ENCODE measurements around the gene RNF212. TPM values are rescaled to one million over a fixed set of nuclear protein-coding genes. Genes with fewer than 3 reads are reported as not detected.
"Not testable (repeated sequence)": the region's sequence is repeated elsewhere in the genome, so short reads cannot be mapped to it uniquely, and the experiment has no call there.

The RNF212 gene
- total and polyA plus RNA-seq, 10 of the 15 experiments (the other 5 are each of a cell fraction or from before 2014, with no cell fraction given) = not detected

DNA sequence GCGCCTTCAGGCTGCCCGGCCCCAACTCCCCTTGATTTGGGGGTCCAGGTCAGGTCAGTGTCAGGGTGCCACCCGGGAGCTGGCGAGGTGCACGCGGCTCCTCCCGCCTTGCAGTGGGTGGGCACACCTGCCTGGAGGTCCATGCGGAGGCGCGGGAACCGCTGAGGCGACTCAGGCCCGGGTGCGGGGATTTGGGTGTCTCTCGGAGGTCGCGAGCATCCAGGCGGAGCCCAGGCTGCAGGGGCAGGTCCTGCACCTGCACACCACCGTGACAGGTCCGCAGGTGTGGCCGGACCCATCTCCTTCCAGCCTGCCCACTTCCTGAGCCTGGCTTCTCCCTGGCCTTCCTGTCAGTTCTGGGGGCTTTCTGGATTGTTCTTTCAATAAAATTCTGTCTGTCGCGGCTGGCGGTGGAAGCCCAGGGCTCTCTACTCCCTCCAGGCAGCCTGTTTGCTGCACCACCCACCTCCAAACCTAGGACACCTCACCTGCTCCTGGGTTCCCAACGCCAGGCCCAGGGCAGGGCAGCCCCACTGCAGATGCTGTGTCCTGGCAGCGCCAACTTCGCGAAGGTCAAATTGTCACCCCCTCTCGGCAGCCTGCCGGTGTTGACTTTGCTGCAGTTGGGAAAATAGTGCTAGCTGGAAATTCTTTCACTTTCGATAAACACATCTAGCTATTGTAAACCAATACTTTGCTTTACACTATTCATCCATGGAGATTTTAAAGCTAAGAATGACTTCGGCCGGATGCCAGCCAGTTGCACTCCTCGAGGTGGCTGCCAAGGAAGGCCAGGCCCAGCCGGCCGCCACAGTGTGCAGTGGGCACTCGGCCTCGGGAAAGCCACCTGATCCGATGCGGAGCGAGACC is 66.0 kb downstream of the RNF212 start (continued):
- TF ChIP-seq CHD1 (IDR thresholded peaks at IDR 0.05; ENCODE audit: low read depth, low read length) (no peak), RCOR1 (conservative IDR thresholded peaks at IDR 0.05; ENCODE audit: low read depth, low read length) (no peak)

- FAIRE-seq; H3K27ac ChIP-seq (ENCODE audit: control insufficient read depth, insufficient read depth); H3K4me1 ChIP-seq (ENCODE audit: control insufficient read depth, insufficient read depth, low read length); RAD21 ChIA-PET (ENCODE audit: unreplicated experiment); intact Hi-C loops (cut with micrococcal nuclease; ENCODE audit: unreplicated experiment); H3K36me3 ChIP-seq (ENCODE audit: control insufficient read depth in 2 of 2, insufficient read depth in 2 of 2, low read length in 1 of 2); DNase-seq (ENCODE audit: low read depth, low spot score); H3K27me3 ChIP-seq (replicated peaks in 1 of 2; ENCODE audit: control insufficient read depth in 2 of 2, insufficient read depth in 2 of 2, low read length in 1 of 2); POLR2A ChIA-PET; H3K4me3 ChIP-seq; ATAC-seq; CTCF ChIA-PET; in situ Hi-C loops (cut with MboI); H3K9me3 ChIP-seq (replicated peaks; ENCODE audit: control insufficient read depth, insufficient read depth, low read length); H4K20me1 ChIP-seq (ENCODE audit: control insufficient read depth, insufficient read depth); SMC1A ChIA-PET (ENCODE audit: uncharacterized antibody, unreplicated experiment); BruUV-seq (replicated peaks); H2AFZ ChIP-seq (ENCODE audit: control insufficient read depth, low read depth, low read length); H3K9ac ChIP-seq (ENCODE audit: control insufficient read depth, insufficient read depth, low read length); H3K79me2 ChIP-seq (ENCODE audit: control insufficient read depth, insufficient read depth, low read length); H3K4me2 ChIP-seq (ENCODE audit: control insufficient read depth, insufficient read depth): not testable (repeated sequence)
- 53% methylated on average over 5 of the region's 29 CpGs for WGBS (ENCODE audit: insufficient coverage, insufficient replicate concordance, low lambda C conversion rate, missing lambda C conversion rate)
Measured at GRCh38 chr4:1046581-1047011, 66.8 kb downstream of the RNF212 start.

GRCh38 chr4:1045595-1046201 is 67.7 kb downstream of the RNF212 start:
- H3K4me3 ChIP-seq = no peak overlapping the region
- no TSS peak for BruUV-seq (replicated peaks)
- no peak overlapping the region for H2AFZ ChIP-seq (ENCODE audit: control insufficient read depth, low read depth, low read length)
- H3K4me2 ChIP-seq (ENCODE audit: control insufficient read depth, insufficient read depth) = no peak overlapping the region
- no peak overlapping the region for H3K9ac ChIP-seq (ENCODE audit: control insufficient read depth, insufficient read depth, low read length)
- H3K27me3 ChIP-seq (replicated peaks in 1 of 2; ENCODE audit: control insufficient read depth in 2 of 2, insufficient read depth in 2 of 2, low read length in 1 of 2) = no peaks in the 10 kb centered on the region
- no peaks in the 10 kb centered on the region for H3K4me1 ChIP-seq (ENCODE audit: control insufficient read depth, insufficient read depth, low read length)
- in situ Hi-C loops (cut with MboI) (no loop called here), intact Hi-C loops (cut with micrococcal nuclease; ENCODE audit: unreplicated experiment) (no loop called here)
- no peaks in the 10 kb centered on the region for H4K20me1 ChIP-seq (ENCODE audit: control insufficient read depth, insufficient read depth)
- ChIA-PET POLR2A (no interaction called here), SMC1A (ENCODE audit: uncharacterized antibody, unreplicated experiment) (no interaction called here), CTCF (no interaction called here), RAD21 (ENCODE audit: unreplicated experiment) (interaction anchor here (0.5 kb wide), 1 partner anchor 616 kb away, joined by 3 read pairs; no protein-coding TSS in a partner anchor)
- H3K9me3 ChIP-seq (replicated peaks; ENCODE audit: control insufficient read depth, insufficient read depth, low read length) = peaks cover 1% of the 10 kb centered on the region; the same call in 1 of the 3 replicates
- ATAC-seq (no peak), DNase-seq (ENCODE audit: low read depth, low spot score) (no peak), FAIRE-seq (no peak)
- no peaks in the 10 kb centered on the region for H3K79me2 ChIP-seq (ENCODE audit: control insufficient read depth, insufficient read depth, low read length)
- over 99% methylated on average over 13 of the region's 36 CpGs for WGBS (ENCODE audit: insufficient coverage, insufficient replicate concordance, low lambda C conversion rate, missing lambda C conversion rate)
- H3K27ac ChIP-seq (ENCODE audit: control insufficient read depth, insufficient read depth) = no peak overlapping the region
- H3K36me3 ChIP-seq (ENCODE audit: control insufficient read depth in 2 of 2, insufficient read depth in 2 of 2, low read length in 1 of 2) = no peaks in the 10 kb centered on the region
- TF ChIP-seq ATF7 (IDR thresholded peaks at IDR 0.05; ENCODE audit: low read depth) = no peak
- no peak for TF ChIP-seq TARDBP (IDR thresholded peaks at IDR 0.05; ENCODE audit: borderline replicate concordance)
- TF ChIP-seq, protein P1, sequence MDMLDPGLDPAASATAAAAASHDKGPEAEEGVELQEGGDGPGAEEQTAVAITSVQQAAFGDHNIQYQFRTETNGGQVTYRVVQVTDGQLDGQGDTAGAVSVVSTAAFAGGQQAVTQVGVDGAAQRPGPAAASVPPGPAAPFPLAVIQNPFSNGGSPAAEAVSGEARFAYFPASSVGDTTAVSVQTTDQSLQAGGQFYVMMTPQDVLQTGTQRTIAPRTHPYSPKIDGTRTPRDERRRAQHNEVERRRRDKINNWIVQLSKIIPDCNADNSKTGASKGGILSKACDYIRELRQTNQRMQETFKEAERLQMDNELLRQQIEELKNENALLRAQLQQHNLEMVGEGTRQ (IDR thresholded peaks at IDR 0.05; ENCODE audit: borderline replicate concordance, low read depth, low read length) = no peak
- no peak for TF ChIP-seq EP300 (IDR thresholded peaks at IDR 0.05; ENCODE audit: borderline replicate concordance in 1 of 2, control insufficient read depth in 1 of 2, low read depth in 2 of 2, low read length in 2 of 2)
- TF ChIP-seq MXI1 (IDR thresholded peaks at IDR 0.05; ENCODE audit: low read depth, low read length) = no peak
- no peak for TF ChIP-seq ZNF207 (IDR thresholded peaks at IDR 0.05; ENCODE audit: borderline replicate concordance)
- no peak for TF ChIP-seq NRF1 (conservative IDR thresholded peaks at IDR 0.05; ENCODE audit: low read depth, low read length)
- no peak for TF ChIP-seq SUZ12 (IDR thresholded peaks at IDR 0.05; ENCODE audit: unreplicated experiment)
- TF ChIP-seq SPI1 (IDR thresholded peaks at IDR 0.05; ENCODE audit: borderline replicate concordance, insufficient read depth, low read depth, low read length) = no peak

Data from GM12878 (cell line).